Loucy (cell line): Measurements from ENCODE around the gene UBE2J2.

Source experiments
- EZH2phosphoT487 ChIP-seq: fragments of 200-600 bp; IDR thresholded peaks from 2 replicates; pipeline ENCODE4 v1.6.1; 2018; ENCODE audit warnings: antibody characterized with exemption, mild to moderate bottlenecking, moderate library complexity, borderline replicate concordance
- TF ChIP-seq, protein P1 (sequence below): fragments of 200-600 bp; sonication (generic); conservative IDR thresholded peaks from 2 replicates; pipeline ENCODE4 v1.5.1; 2014; ENCODE audit warnings: mild to moderate bottlenecking, antibody characterized with exemption, low read length

DNA sequence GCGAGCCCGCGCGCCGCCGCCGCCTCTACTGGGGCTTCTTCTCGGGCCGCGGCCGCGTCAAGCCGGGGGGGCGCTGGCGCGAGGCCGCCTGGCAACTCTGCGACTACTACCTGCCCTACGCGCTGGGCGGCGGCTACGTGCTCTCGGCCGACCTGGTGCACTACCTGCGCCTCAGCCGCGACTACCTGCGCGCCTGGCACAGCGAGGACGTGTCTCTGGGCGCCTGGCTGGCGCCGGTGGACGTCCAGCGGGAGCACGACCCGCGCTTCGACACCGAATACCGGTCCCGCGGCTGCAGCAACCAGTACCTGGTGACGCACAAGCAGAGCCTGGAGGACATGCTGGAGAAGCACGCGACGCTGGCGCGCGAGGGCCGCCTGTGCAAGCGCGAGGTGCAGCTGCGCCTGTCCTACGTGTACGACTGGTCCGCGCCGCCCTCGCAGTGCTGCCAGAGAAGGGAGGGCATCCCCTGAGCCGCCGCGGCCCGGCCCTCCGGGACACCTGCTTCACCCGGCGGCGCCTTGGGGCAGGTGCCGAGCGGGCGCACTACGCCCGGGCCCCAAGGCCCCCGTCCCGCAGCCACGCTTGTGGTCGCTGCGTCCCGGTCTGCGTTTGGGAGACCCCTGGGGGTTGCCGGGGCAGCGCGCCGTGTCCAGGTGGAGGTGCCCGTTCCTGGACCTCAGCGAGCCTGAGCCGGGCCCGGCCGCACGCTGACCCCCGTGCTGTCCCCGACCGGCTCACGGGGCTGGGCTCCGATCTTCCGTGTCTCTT, 40.7 kb downstream of the UBE2J2 start:
- TF ChIP-seq, protein P1, sequence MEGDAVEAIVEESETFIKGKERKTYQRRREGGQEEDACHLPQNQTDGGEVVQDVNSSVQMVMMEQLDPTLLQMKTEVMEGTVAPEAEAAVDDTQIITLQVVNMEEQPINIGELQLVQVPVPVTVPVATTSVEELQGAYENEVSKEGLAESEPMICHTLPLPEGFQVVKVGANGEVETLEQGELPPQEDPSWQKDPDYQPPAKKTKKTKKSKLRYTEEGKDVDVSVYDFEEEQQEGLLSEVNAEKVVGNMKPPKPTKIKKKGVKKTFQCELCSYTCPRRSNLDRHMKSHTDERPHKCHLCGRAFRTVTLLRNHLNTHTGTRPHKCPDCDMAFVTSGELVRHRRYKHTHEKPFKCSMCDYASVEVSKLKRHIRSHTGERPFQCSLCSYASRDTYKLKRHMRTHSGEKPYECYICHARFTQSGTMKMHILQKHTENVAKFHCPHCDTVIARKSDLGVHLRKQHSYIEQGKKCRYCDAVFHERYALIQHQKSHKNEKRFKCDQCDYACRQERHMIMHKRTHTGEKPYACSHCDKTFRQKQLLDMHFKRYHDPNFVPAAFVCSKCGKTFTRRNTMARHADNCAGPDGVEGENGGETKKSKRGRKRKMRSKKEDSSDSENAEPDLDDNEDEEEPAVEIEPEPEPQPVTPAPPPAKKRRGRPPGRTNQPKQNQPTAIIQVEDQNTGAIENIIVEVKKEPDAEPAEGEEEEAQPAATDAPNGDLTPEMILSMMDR: no peak
- TF ChIP-seq EZH2phosphoT487: no peak
